AG04449 (cell line): ENCODE data around the gene RSPRY1.

Source experiments
- CTCF ChIA-PET: fragments of 350-600 bp; formaldehyde crosslinking; extraction: SDS; loops from one replicate; lab custom pipeline; 2021; ENCODE audit warnings: antibody characterized with exemption; lab: Yijun Ruan, JAX
- POLR2A ChIA-PET: fragments of 400-600, 350-600 bp; formaldehyde crosslinking; extraction: SDS; loops from one replicate; lab custom pipeline; 2020; ENCODE audit warnings: antibody characterized with exemption, inconsistent platforms; lab: Yijun Ruan, JAX
- DNase-seq: peaks from one replicate; pipeline ENCODE4 v3.0.0-alpha.2; 2010; ENCODE audit warnings: low read depth, low spot score
- H3K4me3 ChIP-seq: 2 replicates; pipeline ENCODE4 v1.5.1; 2011; ENCODE audit warnings: low read depth, mild to moderate bottlenecking, control low read depth, low read length
- CTCF ChIP-seq: IDR thresholded peaks from one replicate; pipeline ENCODE4 v1.5.1; 2011; ENCODE audit warnings: mild to moderate bottlenecking, moderate library complexity, low read length, control low read depth, inconsistent platforms; ENCODE audit not compliant: insufficient read depth; ENCODE audit errors: missing control alignments

Gene RSPRY1

GRCh38 chr16:57157533-57157932, 28.6 kb upstream of the RSPRY1 start:
- no peak for TF ChIP-seq CTCF
- no peak for DNase-seq
- ChIA-PET POLR2A (no interaction called here), CTCF (no interaction called here)
- H3K4me3 ChIP-seq: no peak overlapping the region

GRCh38 chr16:57159447-57159846, 26.7 kb upstream of the RSPRY1 start:
- ChIA-PET CTCF (interaction anchor here (0.9 to 4.0 kb wide), 5 partner anchors 8 to 75 kb away, joined by 3 to 25 read pairs (median 3); no protein-coding TSS in a partner anchor), POLR2A (no interaction called here)
- no peak overlapping the region for H3K4me3 ChIP-seq
- no peak for DNase-seq
- no peak for TF ChIP-seq CTCF

- H3K4me3 ChIP-seq: no peak overlapping the region
- ChIA-PET CTCF (interaction anchor here (9.9 to 13.6 kb wide), 2 partner anchors 70 to 81 kb away, joined by 69 to 197 read pairs; partner anchors contain the start of gene CPNE2), POLR2A (no interaction called here)
- TF ChIP-seq CTCF: no peak
- DNase-seq: no peak
Observed at GRCh38 chr16:57163842-57164241, 22.3 kb upstream of the RSPRY1 start.

GRCh38 chr16:57165483-57165882, 20.6 kb upstream of the RSPRY1 start:
- ChIA-PET POLR2A (no interaction called here), CTCF (interaction anchor here (1.6 to 13.6 kb wide), 3 partner anchors 14 to 82 kb away, joined by 3 to 197 read pairs (median 69); partner anchors contain the start of gene CPNE2)
- no peak for TF ChIP-seq CTCF
- no peak for DNase-seq
- no peak overlapping the region for H3K4me3 ChIP-seq

- ChIA-PET CTCF (interaction anchor here (0.9 to 13.6 kb wide), 8 partner anchors 15 to 202 kb away, joined by 3 to 197 read pairs (median 3); partner anchors contain the start of gene CPNE2), POLR2A (no interaction called here)
- no peak for DNase-seq
- no peak for TF ChIP-seq CTCF
- H3K4me3 ChIP-seq: no peak overlapping the region
Observed at GRCh38 chr16:57165938-57166337, 20.2 kb upstream of the RSPRY1 start.

GRCh38 chr16:57166451-57166850, 19.7 kb upstream of the RSPRY1 start:
- no peak for TF ChIP-seq CTCF
- no peak for DNase-seq
- CTCF ChIA-PET: interaction anchor here (0.7 to 13.6 kb wide), 12 partner anchors 12 to 297 kb away, joined by 3 to 197 read pairs (median 3); partner anchors contain the start of gene CPNE2
- no peak overlapping the region for H3K4me3 ChIP-seq
- POLR2A ChIA-PET: no interaction called here
